Glomerular endothelial cell (primary cell): ENCODE measurements around the gene BAHD1. TPM values are rescaled to one million over a fixed set of nuclear protein-coding genes. Genes with fewer than 3 reads are reported as not detected.

Source experiments
- DNase-seq: peaks from one replicate; pipeline ENCODE4 v3.0.0-alpha.2; 2011; ENCODE audit warnings: low read depth, low spot score; ENCODE audit errors: extremely low read depth
- total RNA-seq: library from RNA; depleted of rRNA; stranded (reverse); fragments of >200 nt; gene quantifications from 2 replicates; pipeline ENCODE4 v1.2.3, GENCODE V29; 2015

Gene BAHD1
- 19.8 and 23.0 TPM in 2 replicates for total RNA-seq

DNA sequence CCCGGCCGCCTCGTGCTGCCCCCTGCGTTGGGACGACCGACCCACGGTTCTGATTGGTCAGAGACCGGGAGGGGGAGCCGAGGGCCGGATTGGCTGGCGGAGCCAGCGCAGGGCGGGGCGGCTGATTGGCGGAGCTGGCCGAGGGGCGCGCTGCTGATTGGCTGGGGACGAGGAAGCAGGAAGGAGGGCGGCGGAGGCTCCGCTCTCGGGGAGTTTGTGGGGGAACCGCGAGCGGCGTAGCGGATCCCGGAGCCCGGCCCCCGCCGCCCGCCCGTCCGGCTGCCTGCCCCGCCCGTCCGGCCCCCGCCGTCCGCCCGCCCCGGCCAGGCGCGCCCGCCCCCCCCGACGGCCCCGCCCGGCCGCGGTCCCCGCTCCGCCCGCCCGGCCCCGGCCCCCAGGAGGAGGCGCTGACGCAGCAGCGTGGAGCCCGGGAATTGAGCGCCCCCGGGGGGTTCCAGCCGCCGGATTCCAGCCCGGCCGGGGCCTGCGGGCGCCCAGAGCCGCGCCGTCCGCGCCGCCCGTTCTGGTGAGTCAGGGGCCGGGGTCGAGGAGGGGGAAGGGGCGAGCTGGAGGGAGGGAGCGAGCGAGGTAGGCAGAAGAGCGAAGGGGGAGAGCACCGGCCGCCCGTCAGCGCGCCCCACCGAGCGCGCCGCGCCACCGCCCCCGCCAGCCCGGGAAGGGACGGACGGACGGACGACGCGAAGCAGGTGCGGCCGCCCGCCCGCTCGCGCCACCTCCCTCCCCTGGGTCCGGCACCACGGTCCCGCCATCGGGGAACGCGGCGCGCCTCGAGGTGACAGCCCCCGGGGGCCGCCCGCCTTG is at the start of gene BAHD1:
Gene BAHD1 (plus strand): TSS at position 211 of the 822 bp plus-strand sequence. CDS start 17,512 bp downstream, outside the sequence.
- DNase-seq, result peak; percentile 39

DNA sequence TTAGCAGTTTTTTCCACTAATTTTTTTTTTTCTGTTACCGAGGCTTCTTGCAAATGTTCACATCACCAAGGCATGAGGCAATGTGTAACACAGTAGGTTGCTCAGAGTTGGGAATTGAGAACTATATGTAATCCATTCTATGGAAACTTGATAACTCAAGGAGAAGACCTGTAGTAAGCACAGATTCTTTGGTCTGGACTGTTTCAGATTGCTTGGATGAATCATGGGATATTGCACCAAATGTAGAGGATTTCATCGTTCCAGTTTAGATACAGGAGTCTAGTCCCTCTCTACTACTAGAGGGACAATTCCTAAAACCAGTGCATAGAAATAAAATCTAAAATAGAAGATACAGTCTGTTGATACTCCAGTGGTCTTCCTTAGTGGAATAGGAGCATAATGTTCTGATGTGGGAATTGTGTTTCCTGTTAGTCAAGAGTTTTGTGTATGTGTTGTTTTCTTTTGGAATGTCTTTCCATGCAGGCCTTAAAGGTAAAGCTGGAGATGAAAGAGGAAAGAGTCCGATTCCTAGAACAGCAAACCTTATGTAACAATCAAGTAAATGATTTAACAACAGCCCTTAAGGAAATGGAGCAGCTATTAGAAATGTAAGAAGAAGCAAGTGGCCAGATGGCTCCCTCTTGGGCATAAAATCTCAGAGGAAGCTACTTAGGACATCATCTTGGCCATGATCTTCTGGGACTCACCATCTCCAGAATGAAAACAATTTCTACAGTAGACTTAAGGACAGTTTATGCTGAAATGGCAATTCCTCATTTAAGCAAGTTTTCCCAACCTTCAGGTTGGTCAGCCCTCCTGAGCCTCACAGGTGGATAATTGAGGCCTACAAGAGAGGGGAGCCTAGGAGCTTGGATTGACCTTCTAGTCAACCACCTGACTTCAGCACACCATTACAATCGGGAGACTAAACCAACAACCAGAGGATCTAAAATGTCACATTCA is 47.5 kb upstream of the BAHD1 start:
- no peak for DNase-seq

DNA sequence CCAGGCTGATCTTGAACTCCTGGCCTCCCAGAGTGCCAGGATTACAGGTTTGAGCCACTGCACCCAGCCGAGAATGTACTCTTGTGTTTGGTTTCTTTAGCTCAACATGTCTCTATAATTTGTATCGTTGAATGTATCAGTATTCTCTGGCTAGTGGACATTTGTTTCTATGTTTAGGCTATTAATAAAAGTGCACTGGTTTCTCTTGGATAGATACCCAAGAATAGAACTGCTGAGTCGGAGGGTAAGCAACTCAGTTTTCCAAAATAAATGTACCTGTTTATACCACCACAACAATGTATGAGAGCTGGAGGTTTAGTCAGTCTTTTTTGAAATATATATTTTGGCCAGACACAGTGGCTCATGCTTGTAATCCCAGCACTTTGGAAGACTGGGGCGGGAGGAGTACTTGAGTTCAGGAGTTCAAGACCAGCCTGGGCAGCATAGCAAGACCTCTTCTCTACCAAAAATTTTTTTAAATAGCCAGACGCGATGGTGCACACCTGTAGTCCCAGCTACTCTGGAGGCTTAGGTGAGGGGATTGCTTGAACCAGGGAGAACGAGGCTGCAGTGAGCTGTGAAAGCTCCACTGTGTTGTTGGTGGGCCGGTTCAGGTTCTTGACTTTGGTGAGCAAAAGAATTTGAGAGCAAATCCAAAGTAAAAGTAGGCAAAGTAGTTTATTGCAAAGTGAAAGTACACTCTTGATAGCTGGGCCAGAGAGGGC is 42.9 kb upstream of the BAHD1 start:
- DNase-seq, result no peak

DNA sequence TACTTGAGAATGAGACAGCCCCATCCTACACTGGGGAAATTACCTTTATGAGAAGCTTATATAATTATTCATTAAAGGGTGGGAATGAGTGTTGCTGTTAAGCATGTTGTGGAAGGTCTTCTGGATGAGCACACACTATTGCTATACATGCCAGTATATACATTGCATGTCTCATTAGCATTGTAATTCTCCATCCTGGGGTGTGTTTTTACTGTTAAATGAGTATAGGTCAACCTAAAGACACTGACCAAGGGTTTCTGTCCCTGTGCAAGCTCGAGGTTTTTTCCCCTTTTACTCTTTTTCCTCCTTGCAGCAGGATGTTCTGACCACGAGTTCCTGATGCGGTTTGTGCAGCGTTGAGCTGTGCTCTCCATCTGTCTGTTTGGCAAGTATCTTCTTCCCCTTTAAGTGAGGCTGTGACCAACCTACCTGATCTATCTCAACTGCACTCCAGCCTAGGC is 42.3 kb upstream of the BAHD1 start:
- no peak for DNase-seq

DNA sequence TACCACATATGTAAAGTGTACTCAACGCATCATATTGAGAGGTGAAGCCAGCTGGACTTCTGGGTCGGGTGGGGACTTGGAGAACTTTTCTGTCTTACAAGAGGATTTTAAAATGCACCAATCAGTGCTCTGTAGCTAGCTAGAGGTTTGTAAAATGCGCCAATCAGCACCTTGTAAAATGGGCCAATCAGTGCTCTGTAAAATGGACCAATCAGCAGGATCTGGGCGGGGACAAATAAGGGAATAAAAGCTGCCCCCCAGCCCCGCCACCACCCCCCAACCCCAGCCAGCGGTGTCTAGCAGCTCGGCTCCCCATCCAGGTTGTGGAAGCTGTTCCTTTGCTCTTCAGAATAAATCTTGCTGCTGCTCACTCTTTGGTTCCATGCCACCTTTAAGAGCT is 41.4 kb upstream of the BAHD1 start:
- no peak for DNase-seq

DNA sequence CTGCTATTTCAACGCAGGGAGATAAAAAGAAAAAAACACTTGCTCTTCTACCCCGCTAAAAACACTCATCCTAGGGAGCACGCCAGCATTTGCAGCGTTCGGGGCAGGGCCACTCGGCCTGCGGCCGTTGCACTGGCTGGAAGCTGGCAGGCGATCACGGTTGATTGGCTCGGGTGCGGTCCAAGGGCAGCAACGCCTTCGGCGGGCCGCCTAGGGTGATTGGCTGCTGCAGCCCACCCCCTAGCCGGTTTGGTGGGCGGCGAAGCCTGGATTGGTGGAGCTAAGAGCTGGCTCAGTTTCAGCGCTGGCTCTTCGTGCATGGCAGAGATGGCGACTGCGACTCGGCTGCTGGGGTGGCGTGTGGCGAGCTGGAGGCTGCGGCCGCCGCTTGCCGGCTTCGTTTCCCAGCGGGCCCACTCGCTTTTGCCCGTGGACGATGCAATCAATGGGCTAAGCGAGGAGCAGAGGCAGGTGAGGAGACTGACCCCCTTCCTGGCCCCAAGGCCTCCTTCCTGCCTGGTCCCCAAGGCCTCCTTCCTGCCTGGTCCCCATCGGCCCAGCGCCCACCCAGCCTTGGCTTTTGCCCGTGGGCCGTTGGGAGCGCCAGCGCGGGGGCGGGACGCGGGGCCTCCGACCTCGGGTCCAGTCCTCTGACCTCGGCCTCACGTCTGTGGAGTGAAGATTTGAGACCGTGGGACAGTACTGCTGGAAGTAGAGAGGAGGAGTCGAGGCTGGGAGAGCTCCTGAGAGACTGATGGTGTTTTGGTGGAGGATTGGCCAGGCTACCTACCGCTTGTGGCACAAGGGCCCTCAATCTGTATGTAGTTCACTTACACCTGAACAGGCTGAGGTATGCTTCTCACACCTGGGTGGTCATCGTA is 35.0 kb upstream of the BAHD1 start, which contains the start of gene IVD:
Gene IVD (plus strand): TSS at position 295 of the 881 bp plus-strand sequence. CDS start 33 bp downstream, at position 328.
- peak; percentile 48 for DNase-seq

DNA sequence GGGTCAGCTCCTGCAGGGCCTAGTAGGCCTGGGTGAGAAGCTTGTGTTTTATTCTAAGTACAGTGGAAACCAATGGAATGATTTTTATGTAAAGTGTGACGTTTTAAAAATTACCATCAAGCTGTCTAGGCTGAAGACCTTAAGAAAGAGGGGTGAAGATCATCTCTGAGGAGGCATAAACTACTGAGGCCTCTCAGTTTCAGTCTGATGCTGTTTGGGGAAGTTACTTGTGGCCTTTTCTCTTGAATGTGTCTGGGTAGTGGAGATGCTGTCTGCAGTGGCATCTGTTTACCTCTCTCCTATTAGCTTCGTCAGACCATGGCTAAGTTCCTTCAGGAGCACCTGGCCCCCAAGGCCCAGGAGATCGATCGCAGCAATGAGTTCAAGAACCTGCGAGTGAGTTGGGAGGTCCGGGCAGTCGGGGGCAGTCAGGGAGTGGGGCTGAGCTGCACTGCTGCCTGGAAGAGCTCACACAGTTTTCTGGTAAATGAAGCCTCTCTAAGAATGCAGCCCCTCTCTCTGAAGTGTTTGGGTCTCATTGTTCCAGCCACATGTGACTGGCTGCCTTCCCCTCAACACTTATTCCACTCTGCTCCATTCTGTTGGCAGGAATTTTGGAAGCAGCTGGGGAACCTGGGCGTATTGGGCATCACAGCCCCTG is 33.3 kb upstream of the BAHD1 start:
- DNase-seq, result no peak

DNA sequence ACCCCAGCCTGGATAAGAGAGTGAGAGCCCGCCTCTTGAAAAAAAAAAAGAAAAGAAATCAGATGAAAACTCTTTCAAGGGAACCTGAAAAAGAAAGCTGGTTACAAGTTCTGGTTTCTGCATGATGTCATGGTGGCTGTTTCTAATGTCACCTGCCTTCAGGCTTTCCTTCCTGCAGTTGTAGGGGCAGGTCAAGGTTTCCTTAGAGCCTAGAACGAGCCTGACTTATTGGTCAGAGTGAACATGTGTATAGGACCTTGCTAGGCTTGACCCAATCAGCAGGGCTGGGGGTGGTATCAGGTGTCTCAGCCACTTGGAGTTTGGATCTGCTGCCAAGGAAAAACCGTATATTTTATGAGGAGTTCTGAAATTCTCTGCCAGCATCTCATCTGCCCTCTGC is 31.4 kb upstream of the BAHD1 start:
- DNase-seq, result no peak

DNA sequence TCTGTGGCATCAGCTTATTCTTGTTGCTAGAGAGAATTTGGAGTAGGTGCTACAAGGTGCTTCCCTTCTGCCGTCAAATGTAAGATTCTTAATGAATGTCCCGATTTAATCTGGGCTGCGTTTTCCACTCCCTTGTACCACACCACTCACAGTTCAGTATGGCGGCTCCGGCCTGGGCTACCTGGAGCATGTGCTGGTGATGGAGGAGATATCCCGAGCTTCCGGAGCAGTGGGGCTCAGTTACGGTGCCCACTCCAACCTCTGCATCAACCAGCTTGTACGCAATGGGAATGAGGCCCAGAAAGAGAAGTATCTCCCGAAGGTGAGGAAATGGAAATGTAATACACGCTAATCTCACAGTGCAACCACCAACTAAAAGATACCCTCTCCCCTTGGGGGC is 30.3 kb upstream of the BAHD1 start:
- DNase-seq, result no peak

DNA sequence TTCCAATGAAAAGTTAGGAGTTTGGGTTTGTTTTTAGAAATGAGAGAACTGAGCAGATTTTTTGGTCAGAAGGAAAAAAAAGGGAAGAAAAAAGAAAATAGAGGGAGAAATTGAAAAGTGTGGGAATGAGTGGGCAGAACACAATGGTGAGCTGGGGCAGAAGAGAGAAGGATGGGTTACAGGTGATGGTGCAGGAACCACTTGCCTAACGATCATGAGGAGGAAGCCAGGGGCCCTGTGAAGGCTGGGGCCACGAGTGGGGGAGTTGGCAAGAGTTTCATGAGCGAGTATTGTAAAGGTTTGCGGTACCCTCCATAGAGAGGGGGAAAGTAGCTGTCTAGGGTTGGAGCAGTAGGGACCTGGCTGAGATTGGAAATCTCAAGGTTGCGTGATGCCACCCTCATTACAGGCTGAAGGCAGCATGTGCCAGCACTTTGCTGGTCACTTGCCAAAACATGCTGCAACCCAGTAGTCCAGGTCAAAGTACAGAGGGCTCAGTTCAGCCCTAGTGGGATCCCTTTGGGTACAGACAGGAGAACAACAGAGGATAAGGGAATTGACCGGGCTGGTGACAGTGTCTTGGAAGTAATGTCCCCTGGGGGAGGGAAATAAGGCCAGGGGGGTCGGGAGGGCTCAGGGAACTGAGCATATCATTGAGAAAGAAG is 28.5 kb upstream of the BAHD1 start:
- no peak for DNase-seq

DNA sequence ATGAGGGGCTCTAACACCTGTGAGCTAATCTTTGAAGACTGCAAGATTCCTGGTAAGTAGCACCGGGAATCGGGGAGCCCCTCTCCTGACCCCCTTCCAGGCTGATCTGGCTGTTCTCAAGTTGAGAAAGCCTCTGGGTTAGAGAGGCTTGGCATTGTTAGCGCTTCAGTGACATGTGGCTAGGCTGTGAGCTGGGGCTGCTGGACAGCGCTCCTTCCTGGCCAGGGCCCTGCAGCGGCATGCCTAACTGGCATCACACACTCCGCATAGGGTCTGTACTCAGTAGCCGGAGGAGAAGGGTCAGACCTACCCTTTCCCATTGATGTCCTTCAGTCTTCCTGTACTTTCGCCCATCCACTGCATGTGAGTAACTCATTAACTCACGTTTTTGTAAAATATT is 27.7 kb upstream of the BAHD1 start:
- DNase-seq, result no peak

DNA sequence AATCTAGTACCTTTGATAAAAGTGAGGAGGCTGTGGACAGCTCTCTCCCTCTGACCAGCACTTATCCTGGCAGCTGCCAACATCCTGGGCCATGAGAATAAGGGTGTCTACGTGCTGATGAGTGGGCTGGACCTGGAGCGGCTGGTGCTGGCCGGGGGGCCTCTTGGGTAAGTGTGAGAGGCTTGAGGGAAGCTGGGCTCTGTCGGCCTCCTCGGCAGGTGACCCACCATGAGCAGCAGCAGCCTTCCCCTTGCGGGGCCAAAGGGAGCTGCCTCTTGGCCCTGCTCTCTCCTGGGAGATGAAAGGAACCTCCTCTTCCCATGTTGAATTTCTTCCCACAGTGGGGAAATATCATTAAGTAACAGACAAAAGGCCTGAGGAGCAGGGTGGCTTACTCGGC is 25.9 kb upstream of the BAHD1 start:
- no peak for DNase-seq

DNA sequence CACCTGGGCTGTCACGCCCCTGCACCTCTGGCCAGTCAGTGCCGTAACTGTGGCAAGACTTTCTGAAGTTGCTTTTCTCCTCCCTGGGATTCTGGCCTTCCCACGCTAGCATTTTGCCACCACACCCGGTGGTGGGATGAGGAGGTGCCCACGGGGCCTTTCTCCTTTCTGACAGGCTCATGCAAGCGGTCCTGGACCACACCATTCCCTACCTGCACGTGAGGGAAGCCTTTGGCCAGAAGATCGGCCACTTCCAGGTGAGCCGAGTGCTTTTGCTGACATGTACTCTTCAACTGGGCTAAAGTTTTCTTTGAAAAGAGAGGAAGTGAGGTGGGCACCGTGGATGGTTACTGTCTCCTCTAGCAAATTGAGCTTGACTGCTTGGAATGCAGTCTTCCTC is 25.5 kb upstream of the BAHD1 start:
- DNase-seq, result no peak

DNA sequence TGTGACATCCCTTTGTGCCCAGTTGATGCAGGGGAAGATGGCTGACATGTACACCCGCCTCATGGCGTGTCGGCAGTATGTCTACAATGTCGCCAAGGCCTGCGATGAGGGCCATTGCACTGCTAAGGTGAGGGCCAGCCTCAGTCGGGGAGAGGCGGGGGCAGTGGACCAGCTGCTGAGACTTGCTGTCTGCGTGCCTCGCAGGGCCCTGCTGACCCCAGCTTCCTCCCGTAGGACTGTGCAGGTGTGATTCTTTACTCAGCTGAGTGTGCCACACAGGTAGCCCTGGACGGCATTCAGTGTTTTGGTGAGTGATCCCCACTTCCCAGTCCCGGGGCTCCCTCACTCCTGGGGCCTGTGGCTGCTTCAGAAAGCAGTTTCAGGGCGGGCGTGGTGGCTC is 24.7 kb upstream of the BAHD1 start:
- DNase-seq, result no peak

DNA sequence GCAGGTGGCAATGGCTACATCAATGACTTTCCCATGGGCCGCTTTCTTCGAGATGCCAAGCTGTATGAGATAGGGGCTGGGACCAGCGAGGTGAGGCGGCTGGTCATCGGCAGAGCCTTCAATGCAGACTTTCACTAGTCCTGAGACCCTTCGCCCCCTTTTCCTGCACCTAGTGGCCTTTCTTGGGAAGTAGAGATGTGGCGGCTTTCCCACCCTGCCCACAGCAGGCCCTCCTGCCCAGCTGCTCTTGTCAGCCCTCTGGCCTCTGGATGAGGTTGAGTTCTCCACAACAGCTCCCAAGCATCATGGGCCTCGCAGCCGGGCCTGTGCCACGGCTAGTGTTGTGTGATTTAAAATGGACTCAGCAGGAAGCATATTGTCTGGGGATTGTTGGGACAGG is 22.6 kb upstream of the BAHD1 start:
- no peak for DNase-seq

DNA sequence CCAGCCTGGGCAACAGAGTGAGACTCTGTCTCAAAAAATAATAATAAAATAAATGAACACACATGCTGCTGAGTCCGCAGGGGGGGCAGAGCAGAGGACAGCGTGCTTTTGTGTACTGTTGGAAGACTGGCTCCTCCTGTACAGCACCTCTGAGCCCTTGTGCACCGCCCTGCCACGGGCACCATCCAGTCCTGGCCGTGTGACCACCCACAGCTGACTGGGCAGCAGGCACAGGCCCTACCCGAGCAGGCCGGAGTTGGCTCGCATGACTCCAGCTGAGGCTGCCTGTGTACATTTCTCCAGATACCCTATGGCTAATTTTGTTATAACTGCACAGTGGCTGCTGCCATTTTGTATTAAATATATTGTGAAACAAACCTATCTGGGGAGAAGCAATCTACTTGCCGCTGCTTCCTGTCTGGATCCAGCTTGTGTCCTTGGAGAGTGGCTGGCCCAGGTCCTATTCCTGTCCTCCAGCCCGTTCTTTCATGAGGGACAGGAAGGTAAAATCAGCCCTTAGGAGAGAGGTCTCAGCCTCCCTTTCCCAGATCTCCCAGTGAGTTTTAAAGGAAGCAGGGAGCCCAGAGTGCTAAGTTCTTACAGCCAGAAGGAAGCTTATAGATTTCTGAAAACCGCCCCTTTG is 20.6 kb upstream of the BAHD1 start:
- DNase-seq, result no peak

DNA sequence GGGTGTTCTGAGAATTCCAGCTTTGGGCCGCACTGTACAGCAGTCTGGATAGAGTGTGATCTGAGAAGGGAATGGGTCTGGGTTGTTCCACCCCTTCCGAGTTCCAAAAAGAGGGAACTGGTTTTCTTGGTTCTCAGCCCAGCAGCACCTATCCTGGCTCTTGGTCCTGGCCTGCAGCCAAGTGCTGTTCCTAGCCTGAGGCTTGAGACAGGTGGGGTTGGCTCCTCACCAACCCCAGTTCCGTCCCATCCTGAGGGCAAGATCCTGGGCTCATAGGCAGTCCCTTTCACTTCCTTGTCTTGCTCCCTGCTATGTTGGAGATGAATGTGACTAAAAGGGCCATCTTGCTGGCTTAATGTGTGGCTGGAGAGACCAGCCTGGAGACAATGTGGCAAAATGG is 20.0 kb upstream of the BAHD1 start:
- DNase-seq, result no peak
